C4-2B (cell line): ENCODE results near the gene MICAL2.

Experiments
- ZFX ChIP-seq: fragments of 450-650 bp; IDR thresholded peaks from 2 replicates; pipeline ENCODE4 v1.6.1; 2017
- TF ChIP-seq, protein P1 (sequence below): fragments of 450-650 bp; conservative IDR thresholded peaks from 2 replicates; pipeline ENCODE4 v1.5.1; 2017; ENCODE audit warnings: mild to moderate bottlenecking

DNA sequence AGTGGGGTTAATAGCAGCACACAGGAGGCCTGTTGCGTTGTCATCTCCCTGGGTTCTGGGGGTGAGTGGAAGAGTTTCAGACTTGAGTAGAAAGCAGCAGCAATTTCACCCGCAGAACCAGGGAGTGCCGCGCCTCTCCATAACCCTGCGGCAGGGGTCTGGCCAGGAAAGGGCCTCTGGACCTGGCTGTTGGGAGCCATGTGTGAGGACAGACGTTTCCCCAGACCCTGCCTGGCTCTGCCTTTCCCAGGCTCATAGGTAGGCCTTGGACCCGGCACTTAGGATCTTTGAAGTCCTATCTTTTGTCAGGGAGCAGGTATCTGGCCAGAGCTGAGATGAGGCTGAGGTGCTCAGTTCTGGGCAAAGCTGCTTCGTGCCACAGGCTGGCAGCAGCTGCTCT lies 160.4 kb downstream of the MICAL2 start:
- TF ChIP-seq, protein P1, sequence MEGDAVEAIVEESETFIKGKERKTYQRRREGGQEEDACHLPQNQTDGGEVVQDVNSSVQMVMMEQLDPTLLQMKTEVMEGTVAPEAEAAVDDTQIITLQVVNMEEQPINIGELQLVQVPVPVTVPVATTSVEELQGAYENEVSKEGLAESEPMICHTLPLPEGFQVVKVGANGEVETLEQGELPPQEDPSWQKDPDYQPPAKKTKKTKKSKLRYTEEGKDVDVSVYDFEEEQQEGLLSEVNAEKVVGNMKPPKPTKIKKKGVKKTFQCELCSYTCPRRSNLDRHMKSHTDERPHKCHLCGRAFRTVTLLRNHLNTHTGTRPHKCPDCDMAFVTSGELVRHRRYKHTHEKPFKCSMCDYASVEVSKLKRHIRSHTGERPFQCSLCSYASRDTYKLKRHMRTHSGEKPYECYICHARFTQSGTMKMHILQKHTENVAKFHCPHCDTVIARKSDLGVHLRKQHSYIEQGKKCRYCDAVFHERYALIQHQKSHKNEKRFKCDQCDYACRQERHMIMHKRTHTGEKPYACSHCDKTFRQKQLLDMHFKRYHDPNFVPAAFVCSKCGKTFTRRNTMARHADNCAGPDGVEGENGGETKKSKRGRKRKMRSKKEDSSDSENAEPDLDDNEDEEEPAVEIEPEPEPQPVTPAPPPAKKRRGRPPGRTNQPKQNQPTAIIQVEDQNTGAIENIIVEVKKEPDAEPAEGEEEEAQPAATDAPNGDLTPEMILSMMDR, result no peak
- no peak for TF ChIP-seq ZFX
